CD4-positive, alpha-beta T cell treated with Interferon alpha-2 for 1 hour (primary cell): ENCODE data around the gene RAB8A.

Experiments
- DNase-seq, 2 donors: peaks; one replicate each; pipeline ENCODE4 v3.0.0-alpha.2; 2020 to 2022

RAB8A gene

DNA sequence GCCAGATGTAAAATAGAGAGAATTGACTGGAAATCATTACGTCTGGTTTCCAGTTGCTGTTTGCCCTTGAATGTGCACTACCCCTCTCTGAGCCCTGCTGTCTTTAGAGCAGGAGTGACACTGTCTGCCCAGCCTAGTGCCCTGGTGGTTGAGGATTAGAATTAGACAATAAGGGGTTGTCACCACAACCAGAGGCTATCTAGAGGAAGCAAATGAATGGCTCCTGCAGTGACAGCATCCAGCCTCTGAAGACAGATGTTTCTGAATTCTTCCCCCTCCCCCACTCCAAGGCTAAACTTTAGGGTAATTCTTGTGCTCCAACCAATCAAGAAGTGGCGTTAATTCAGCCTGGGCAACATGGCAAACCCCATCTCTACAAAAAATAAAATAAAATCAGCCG lies 2.0 kb downstream of the RAB8A start:
- no peak for DNase-seq

DNA sequence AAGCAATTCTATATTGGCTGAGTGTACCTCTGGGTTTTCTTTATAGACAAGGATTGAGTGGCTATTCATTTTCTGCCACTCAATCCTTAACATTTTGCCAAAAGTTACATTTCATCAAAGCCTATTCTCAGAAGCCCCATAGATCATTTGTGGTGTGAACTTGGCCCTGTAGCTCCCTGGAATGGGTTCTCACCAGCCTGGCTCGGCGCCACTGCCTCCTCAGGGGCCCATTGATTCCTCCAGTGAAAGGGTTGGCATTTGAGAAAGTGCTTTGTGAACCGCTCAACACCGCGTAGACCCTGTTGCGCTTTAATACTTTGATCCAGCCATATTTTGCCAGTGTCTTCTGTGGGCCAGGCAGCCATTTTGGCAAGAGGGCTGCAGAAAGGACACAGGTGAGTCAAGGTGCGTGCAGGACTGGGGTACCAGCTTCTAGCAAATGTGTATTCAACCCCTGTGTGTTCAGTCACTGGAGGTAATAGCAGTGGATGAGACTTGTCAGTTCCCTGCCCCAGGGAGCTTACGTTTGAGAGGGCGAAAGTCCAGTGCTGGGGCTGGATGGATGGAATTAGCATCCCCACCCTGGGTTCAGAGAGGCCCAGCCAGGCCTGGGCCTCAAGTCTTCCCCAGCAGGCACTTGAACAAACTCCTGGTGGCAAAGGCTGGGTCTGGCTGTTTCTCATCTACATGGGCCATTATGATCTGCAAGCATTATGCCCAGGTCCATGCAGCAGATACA lies 3.8 kb downstream of the RAB8A start:
- no peak for DNase-seq

DNA sequence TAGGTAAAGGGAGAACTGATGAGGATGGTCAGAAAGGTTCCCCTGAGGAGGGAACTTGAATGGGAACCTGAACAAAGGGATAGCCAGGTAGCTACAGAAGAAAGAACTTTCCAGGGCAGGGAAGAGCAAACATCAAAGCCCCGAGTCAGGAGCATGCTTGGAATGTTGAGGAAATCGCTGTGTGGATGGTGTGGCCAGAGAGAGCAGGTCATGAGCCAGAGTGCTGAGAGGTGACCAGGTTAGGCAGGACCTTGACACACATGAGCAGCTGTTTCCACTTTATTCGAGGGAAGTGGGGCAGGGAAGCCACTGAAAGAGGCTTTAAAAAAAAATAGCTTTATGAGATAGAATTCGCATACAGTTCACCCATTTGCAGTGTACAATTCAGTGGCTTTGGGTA lies 4.4 kb downstream of the RAB8A start:
- no peak for DNase-seq

DNA sequence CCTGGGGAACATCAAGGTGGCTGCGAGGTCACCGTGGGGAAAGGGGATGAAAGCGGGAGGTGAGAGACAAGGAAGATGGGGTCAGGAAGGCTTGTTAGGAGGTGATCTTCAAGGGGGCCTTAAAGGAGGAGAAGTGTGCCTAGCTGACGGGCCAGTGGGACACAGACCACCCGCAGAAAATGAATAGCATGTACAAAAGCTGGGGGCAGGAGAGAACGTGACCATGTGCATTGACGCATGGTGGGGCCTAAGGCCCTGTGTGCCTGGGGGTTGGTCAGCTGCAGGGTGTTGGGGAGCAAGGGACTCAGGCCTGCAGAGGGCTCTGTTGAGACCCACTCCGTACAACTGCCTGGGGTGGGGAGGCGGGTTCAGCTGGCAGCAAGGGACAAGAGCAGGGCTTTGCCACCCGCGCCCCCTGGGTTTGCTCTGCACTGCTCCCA lies 5.9 kb downstream of the RAB8A start:
- peak in 1 of 2 donors; percentile 37 for DNase-seq

DNA sequence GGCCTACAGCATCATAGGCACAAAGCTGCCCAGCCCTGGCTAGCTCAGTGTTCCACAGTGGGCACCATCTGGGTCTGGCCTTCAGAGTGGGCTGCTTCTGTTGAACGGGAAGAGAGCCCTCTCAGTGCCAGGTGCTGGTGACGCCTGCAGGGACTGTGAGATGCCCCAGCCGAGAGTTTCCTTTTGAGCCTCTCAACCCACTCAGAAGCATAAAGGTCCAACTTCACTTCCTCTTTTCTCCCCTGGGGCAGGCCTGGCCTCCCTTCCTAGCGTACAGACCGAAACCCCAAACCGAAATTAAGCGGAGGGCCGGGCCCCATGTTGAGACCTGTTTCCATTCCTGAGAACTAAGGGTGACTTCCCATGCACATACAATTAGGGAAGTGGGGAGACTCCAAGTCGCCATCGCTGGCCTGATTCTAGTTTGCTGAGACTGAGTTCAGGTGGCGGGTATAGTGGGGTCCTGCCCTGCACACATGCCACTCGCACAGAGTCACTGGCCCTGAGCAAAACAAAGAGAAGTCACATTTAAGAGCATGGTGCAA lies 6.9 kb downstream of the RAB8A start:
- peak; percentile 57 to 85 for DNase-seq

DNA sequence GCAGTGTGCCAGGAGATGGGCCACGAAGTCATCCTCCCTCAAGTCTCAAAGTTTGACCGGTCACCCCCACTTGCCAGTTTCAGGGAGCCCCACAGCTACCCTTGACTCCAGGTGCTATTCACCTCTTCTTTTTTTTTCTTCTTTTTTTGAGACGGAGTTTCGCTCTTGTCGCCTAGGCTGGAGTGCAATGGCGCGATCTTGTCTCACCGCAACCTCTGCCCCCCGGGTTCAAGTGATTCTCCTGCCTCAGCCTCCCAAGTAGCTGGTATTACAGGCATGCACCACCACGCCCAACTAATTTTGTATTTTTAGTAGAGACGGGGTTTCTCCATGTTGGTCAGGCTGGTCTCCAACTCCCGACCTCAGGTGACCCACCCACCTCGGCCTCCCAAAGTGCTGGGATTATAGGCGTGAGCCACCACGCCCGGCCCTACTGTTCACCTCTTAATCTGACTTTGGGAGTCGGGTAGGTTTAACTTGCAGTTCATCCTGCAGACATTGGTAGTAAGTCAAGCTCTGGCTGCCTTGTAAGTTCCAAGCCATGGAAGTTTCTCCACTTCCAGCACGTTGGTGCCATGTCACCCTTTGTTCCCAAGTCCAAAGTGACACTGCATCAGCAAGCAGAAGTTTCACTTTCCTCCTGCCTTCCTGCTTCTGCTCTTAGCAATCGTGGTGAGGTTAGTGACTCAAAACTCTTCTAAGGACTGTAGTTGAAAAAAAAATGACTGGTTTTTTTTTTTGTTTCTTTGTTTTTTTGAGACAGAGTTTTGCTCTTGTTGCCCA lies 7.6 kb downstream of the RAB8A start:
- peak; percentile 62 to 70 for DNase-seq

DNA sequence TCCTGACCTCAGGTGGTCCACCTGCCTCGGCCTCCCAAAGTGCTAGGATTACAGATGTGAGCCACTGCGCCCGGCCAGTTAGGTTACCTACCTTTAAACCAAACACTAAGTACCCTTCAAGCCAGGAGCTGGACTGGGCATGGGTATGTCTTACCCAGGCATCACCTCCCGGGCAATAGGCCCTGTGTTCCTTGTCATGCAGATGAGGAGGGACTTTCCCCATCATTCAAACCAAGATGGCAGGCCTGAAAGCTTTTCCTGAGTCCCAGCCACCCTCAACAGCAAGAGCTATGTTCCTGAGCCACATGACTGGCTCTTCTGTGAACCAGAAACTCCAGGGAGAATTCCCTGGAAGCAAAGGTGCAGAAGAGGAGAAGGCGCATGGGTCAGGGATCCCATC lies 9.5 kb downstream of the RAB8A start:
- DNase-seq: no peak

DNA sequence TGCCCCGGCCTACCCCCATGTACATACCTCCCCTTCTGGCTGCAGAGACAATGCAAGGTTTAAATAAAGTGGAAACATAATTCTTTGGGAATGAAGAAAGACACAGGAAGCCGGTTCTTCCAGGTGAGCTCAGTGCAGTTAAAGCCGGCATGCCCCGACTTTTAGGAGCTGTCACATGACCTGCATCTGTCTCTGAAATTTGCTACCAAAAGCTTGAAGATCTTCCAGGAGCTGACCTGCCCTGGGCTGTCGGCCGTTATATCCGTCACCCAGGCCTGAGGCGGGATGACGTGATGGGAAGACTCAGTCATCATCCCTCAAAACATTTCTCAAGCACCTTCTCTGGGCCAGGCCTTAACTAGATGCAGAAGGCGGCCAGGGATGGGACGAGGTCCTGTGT lies 10.3 kb downstream of the RAB8A start:
- DNase-seq: no peak

DNA sequence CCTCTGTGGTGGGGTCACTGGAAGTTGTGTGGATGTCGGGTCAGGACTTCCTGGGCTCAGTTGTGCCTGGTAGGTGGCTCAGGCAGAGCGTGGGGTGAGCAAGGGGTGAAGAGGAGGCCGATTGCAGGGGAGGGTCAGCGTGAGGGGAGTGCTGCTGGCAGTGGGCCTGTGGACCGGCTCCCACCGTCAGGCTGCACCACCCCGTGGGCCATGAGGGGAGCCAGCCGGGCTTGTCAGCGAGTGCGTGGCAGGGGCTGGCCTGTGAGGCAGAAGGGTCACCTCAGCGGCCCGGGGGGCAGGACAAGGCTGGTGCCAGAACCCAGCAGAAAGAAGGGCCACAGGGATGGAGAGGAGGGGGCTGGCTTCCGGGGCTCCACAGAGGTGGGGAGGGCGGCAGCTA lies 13.3 kb downstream of the RAB8A start:
- no peak for DNase-seq

DNA sequence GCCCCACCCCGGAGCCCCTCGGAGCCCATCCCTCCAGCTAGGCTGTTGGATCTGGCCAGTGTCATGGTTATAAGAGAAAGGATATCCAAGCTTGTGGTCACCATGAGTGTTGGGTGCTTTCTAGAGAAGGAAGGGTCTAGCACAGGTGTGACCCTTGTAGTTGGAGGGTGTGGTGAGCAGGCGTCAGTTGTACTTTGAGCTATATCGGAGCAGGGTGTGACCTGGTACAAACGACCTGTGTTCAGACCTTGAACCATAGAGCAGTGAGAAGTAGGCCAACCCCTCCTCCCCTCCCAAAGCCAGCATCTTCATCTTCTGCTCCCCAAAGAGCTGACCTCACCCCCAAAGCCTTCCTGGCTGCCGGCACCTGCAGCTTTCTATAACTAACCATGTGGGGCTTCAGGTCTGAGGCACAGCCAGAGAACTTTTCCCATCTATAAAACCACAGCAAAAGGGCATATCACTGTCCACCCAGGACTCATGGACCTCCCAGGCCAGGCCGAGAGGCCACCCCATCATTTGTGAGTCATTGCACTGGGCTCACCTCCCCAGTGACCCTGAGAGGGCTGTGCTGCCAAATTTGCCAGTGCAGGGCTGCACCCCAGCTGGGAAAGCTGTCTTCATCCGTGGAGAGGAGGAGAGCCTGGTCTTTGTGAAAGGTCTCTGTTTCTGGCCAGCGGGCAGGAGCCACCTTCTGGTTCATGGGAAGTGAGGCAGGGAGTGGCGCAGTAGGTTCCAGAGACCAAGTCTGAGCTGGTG lies 14.2 kb downstream of the RAB8A start:
- no peak for DNase-seq

DNA sequence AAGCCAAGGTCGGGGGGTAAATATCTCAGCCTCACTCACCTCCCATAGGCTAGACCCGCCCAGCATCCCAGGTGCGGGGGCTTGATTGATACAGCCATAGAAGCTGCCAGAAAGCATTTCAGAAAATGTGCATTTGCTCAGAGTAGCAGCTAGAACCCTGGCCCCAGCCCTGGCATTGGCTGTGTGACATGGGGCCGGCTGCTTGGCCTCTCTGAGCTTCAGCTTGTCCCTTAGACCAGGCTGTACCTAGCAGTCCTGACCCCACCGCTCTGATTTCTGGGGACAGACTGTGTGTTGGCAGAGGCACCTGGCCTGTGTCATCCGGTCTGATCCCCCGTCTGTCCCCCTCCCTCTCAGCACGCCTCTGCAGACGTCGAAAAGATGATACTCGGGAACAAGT lies 15.4 kb downstream of the RAB8A start:
- DNase-seq: no peak

DNA sequence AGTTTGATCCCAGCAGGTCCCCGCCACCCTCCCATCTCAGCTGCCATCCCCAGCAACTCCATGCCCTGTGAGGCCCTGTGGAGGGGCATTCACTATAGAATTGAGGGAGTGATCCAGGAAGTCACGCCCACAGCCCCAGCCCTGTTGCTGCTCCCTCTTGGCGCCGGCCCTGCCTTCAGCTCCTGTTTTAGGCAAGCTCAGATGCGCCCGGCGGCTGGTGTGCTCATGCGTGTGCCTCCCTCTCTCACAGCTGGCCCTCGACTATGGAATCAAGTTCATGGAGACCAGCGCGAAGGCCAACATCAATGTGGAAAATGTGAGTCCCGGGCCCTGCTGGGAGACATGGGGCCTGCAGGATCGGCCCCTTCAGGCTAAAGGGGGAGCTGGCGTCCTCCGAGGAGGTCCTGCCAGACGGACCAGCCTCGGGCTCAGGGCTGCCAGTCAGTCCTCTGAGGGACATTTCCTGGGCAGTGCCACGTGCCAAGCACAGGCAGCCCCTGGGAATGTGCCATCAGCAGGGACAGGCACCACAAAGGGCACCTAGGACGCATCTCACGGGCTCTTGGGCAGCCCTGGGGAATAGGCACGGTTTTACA lies 16.2 kb downstream of the RAB8A start:
- DNase-seq: no peak

DNA sequence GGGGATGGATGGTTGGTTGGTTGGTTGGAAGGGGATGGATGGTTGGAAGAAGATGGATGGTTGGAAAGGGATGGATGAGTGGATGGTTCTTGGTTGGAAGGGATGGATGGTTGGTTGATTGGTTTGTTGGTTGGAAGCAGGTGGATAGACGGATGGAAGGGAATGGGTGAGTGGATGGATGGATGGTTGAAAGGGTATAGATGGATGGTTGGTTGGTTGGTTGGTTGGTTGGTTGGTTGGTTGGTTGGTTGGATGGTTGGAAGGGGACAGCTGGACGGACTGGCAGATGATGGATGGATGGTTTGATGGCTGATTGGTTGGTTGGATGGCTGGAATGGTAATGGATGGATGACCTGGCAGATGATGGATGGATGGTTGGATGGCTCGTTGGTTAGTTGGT lies 20.0 kb downstream of the RAB8A start:
- DNase-seq: no peak

DNA sequence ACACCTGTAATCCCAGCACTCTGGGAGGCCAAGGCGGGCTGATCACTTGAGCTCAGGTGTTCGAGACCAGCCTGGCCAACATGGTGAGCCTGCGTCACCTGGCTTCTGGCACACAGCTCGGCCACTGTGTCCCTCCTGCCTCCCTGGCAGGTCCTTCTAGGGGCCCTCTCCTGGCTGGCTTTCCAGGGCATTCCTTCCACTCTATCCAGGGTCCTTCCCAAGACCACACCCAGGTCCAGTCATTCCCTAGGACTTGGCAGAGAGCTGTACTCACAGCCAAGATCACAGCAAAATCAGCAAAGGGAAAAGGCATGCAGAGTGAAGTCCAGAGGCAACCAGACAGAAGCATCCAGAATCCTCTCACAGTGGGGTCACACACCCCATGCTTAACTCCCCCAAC lies 22.1 kb downstream of the RAB8A start:
- no peak for DNase-seq

DNA sequence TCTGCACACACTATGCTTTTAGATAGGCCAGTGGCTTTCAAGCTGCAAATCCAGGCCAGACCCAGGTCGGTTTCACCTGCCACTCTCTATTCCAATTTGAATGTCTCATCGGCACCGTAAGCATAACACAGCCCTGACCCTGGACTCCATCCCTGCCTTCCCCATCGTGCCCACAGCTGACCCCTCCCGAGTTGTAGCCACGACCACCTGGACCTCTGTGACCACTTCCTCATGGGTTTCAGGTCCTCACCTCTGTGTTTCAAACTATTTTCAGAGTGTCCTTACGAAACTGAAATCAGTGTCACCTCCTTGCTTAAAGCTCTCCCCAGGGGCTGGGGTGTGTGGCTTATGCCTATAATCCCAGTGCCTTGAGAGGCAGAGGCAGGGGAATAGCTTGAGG lies 22.8 kb downstream of the RAB8A start:
- no peak for DNase-seq

DNA sequence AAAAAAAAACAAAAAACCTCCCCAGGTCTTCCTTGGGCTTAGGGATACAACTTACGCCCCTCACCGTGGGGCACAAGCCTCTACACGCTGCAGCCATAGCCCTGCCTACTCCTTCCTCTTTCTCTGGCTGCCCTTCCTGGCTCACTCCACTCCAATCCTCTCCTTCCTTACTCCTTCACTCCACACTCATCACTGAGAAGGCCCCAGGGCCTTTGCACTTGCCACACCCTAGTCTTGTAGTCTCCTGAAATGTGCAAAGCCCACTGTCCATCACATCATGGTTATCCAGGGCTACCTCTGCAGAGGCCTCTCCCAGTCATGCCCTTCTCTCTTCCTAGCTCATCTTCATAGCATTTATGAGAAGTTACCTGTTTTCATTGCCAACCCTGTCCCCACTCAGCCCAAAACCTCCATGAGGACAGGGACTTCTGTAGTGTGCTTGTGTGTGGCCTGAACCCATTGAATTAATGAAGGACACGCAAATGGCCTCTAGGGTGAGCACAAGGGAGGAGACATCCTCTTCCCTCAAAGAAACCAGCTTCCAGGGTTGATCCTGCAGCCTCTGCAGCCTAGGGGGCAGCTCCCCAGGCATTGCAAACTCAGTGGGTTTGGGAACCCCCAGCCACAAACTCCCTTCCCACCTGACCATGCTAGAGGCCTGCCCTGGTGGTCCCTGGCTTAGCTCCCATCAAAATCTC lies 23.9 kb downstream of the RAB8A start:
- DNase-seq: no peak

DNA sequence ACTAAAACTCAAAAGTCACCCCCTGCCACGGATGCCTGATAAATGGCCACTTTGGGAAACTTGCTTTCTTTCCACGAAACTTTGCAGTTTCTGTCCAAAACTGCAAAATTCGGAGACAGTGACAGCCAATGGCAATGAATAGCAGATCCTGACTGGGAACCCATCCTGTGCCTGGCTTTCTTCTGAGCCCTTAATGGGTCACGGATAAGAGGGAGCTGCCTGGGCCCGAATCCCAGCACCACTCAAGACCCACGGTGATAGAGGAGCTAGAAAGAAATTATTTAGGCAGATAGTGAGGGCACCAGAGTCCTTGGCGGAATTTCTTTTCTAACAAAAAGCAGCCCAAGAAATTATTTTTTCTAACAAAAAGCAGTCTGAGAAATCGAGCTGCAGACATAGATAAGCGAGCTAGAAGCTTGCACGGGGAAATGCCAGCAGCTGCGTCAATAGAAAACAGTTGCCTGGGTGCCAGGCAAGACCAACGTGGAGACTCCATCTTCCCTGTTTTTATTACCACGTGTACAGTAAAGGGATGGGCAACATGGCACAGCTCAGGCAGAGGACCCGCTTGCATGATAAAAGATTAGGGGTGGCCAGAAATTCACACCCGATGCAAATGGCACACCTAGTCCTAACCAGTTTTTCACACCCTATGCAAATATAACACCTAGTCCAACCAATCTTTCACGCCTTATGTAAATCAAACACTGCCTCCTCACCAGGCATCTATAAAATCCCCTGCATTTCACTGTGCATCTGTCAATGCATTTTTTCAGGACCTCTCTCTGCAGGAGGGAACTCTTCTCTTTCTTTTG lies 24.7 kb downstream of the RAB8A start:
- no peak for DNase-seq

DNA sequence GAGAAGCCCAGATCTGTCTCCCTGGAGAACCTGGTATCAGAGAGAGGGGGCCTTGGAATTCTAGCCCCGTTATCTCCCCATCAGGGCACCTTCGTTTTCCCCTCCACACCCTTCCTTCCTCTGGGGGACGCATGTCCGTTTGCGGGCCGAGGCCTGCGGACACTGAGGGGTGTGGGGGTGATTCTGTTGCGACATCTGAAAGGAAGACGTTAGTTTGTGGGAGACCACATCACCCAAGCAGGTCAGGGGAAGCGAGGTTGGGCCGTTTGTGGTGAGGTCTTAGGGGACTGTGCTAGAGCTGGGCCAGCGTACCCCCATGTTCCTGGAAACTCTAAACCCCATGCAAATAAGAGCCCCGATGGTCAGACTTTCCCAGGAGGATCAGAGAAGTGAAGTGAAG lies 28.1 kb downstream of the RAB8A start:
- no peak for DNase-seq

DNA sequence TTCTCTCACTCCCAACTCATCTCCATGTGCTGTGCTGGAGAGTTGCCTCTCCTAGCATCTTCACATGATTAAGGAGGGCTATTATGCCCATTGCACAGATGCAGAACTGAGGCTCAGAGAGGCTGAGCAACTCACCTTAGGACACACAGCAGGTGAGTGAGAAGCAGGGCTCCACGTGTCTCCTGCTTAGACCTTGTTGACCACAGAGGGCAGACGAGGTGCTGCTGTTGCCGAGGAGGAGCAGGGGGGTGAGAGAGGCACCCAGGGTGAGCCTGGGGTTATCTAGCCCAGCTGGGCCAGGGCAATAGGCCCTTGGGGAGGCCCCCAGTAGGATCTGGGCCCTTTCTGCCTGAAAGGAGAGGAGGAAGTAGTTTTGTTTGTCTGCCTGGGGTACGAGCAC lies 29.4 kb downstream of the RAB8A start:
- DNase-seq: peak; percentile 38 to 77

DNA sequence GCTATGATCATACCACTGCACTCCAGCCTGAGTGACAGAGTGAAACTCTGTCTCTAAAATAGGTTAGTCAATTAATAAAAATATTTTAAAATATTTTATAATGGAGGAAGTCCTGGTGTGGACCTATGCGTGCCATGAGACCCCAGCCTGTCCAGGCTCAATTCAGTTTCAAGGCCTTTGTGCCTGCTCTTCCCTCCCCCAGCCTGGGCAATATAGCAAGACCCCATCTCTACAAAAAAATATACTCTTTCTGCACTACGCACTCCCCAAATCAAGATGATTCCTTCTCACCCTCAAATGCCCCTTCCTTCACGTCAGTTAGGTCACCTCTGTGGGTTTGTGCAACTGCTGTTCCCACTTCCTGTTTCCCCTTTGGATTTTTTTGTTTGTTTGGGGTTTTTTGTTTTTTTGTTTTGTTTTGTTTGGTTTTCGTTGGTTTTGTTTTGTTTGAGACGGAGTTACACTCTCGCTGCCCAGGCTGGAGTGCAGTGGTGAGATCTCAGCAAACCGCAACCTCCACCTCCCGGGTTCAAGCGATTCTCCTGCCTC lies 30.4 kb downstream of the RAB8A start:
- no peak for DNase-seq
